Aorta (tissue), 5 donors: Measurements from ENCODE around the gene DHX58. TPM values are rescaled to one million over a fixed set of nuclear protein-coding genes. Genes with fewer than 3 reads are reported as not detected.

Experiments
- ATAC-seq: fragments of 200-7000 bp; cut with Tn5 transposase; one replicate; pipeline ENCODE4 v1.9.1; 2022; ENCODE audit warnings: moderate library complexity; ENCODE audit not compliant: low FRiP score
- DNase-seq, 2 donors: peaks; one replicate each; pipeline ENCODE4 v3.0.0-alpha.2; 2020
- H3K27ac ChIP-seq, 2 donors: one replicate each; pipeline ENCODE4 v1.5.1; 2013; ENCODE audit warnings: low read length in 2 of 2, mild to moderate bottlenecking in 2 of 2, moderate library complexity in 2 of 2, control low read depth in 1 of 2, inconsistent platforms in 1 of 2, low read depth in 1 of 2
- H3K27me3 ChIP-seq, 2 donors: one replicate each; pipeline ENCODE4 v1.6.1; 2013; ENCODE audit warnings: control low read depth in 1 of 2, low read length in 1 of 2, mild to moderate bottlenecking in 1 of 2, moderate library complexity in 1 of 2; ENCODE audit not compliant: insufficient read depth in 2 of 2, control insufficient read depth in 1 of 2
- H3K36me3 ChIP-seq, 2 donors: one replicate each; pipeline ENCODE4 v1.6.1; 2013; ENCODE audit warnings: control low read depth in 1 of 2, low read length in 1 of 2, mild to moderate bottlenecking in 1 of 2; ENCODE audit not compliant: insufficient read depth in 2 of 2, control insufficient read depth in 1 of 2
- H3K4me1 ChIP-seq, 2 donors: one replicate each; pipeline ENCODE4 v1.6.1; 2013; ENCODE audit warnings: low read length in 2 of 2, control low read depth in 1 of 2, mild to moderate bottlenecking in 1 of 2, moderate library complexity in 1 of 2; ENCODE audit not compliant: insufficient read depth in 2 of 2, control insufficient read depth in 1 of 2
- H3K4me3 ChIP-seq, 2 donors: one replicate each; pipeline ENCODE4 v1.5.1; 2013; ENCODE audit warnings: low read length in 2 of 2, control low read depth in 1 of 2, mild to moderate bottlenecking in 1 of 2
- H3K9me3 ChIP-seq: one replicate; pipeline ENCODE4 v1.6.1; 2013; ENCODE audit warnings: mild to moderate bottlenecking, low read length; ENCODE audit not compliant: control insufficient read depth
- WGBS, 2 donors: extraction: QIAGEN DNeasy Blood & Tissue Kit; methylation state at CpG; one replicate each; pipeline ENCODE4 v1.1.7; 2013; 5-methylcytosine and 5-hydroxymethylcytosine counted together
- intact Hi-C, 2 donors: fragments of 100-400 bp; cut with DNase I; formaldehyde crosslinking; loops; one replicate each; pipeline versions ENCODE4 v1.14.2 to v1.15.0; 2022
- polyA plus RNA-seq, 2 donors: library from polyadenylated mRNA; stranded (reverse); fragments of 200-250 nt; gene quantifications; one replicate each; pipeline ENCODE4 v1.2.3, GENCODE V29; 2013
- total RNA-seq, 2 donors: library from RNA; stranded (reverse); fragmentation: NEBNext Ultra II Directional; extraction: Animal tissue kit (Norgen Biotek cat#: 25700); gene quantifications; one replicate each; pipeline ENCODE4 v1.2.1, GENCODE V29; 2021
- donor health status: healthy with polysubstance abuse.
- donor health status: Bipolar disorder and iron deficiency.
- donor health status: DM: no; HTN: no; CAD: no.
- donor health status: DM: no; HTN: no; CAD: no.
- donor health status: DM: yes; HTN: yes; CAD: no.

DHX58 gene
- total and polyA plus RNA-seq, 4 donors: 3.6 to 45.5 (median 18.0) TPM

DNA sequence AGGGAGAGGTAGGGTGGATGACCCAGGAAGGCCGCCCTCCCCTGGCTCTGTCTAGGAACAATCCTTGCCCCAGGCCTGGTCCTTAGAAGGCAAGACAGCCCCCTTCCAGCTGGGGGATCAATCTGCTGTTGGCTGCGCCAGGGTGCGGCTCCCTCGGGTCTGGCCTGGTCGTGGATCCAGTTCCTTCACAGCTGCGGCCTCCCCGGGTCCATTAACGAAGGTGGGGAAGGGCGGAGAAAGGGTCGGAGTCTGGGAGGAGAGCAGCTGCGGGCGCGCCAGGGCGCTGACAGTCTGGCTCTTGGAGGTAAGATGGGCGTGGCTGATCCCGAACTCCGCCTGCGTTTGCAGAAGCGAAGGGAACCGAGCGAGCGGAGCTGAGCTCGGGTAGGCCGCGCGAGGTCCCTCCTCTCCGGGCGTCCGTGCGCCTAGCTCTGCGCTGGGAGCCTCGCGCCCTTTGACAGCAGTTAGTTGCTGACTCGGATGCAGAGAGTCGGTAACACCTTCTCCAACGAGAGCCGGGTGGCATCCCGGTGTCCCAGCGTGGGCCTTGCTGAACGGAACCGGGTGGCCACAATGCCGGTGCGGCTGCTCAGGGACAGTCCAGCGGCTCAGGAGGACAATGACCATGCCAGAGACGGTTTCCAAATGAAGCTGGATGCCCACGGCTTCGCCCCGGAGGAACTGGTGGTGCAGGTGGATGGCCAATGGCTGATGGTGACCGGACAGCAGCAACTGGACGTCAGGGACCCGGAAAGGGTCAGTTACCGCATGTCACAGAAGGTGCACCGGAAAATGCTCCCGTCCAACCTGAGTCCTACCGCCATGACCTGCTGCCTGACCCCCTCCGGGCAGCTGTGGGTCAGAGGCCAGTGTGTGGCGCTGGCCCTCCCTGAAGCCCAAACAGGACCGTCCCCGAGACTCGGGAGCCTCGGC, 10.1 kb upstream of the DHX58 start, which contains the start of gene HSPB9:
Gene HSPB9 (plus strand): TSS at position 434 of the 933 bp plus-strand sequence. CDS start 47 bp downstream, at position 481.
- ATAC-seq (peak; percentile 48), DNase-seq (peak in 1 of 2 donors; percentile 84)
- H3K27ac ChIP-seq: no peak within 1 kb of the TSS
- H3K36me3 ChIP-seq: peaks cover 0 to 5% of the 10 kb centered on the region in 2 donors
- WGBS, 2 donors: 53 to 55% methylated on average over 61 of the region's 61 CpGs
- H3K4me1 ChIP-seq: no peaks in the 10 kb centered on the region
- H3K9me3 ChIP-seq: no peaks in the 10 kb centered on the region
- no peak within 1 kb of the TSS for H3K4me3 ChIP-seq
- intact Hi-C loops: no loop called here
- no peaks in the 10 kb centered on the region for H3K27me3 ChIP-seq

- Histone ChIP-seq H3K27me3 (no peaks in the 10 kb centered on the region), H3K9me3 (no peaks in the 10 kb centered on the region), H3K4me1 (no peaks in the 10 kb centered on the region), H3K27ac (no peak within 1 kb of the TSS), H3K4me3 (peak within 1 kb of the TSS; percentile 86 to 93), H3K36me3 (peaks cover 0 to 5% of the 10 kb centered on the region in 2 donors)
- ATAC-seq: peak; percentile 87
- WGBS, 2 donors: 6 to 7% methylated on average over 41 to 57 of the region's 57 CpGs
- intact Hi-C loops: no loop called here
- peak; percentile 89 to 93 for DNase-seq
Observed at GRCh38 chr17:42120770-42121769, 8.6 kb upstream of the DHX58 start, which contains the start of gene KAT2A. Gene KAT2A, minus strand, starts transcription at chr17:42121367. Its CDS starts 63 bp downstream, at chr17:42121304.

DNA sequence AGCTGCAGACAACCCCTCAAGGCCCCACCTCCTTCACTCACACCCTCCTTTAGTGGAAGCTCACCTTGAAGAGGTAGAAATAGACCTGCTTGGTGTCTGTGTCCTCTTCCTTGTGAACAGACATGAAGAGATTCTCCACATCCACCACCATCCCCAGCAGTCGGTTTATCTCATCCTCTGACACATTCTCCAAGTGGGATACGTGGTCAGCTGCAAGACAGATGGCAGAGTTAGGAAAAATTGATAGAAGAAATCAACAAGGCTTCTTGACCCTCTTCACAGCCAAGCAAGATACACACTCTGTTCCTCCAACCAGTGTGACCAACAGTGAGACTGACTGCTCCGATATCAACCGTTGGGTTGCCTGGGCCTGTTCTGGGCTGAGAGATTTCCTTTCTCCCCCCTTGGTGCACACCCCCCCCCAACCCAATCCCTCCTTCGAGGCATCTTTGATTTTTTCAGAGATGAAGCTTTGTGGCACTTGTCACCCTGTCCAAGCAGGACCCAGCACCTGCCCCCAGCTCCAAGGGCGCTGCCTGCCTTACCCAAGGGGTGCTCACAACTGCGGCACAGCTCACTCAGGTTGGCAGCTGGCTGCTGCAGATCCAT, 7.8 kb upstream of the DHX58 start:
- DNase-seq: no peak
- Histone ChIP-seq H3K4me3 (no peak overlapping the region), H3K27me3 (no peaks in the 10 kb centered on the region), H3K27ac (no peak overlapping the region), H3K4me1 (no peaks in the 10 kb centered on the region), H3K36me3 (peaks cover 0 to 2% of the 10 kb centered on the region in 2 donors), H3K9me3 (no peaks in the 10 kb centered on the region)
- no peak for ATAC-seq
- intact Hi-C loops: no loop called here
- 46 to 52% methylated on average over 7 of the region's 7 CpGs for WGBS, 2 donors

DNA sequence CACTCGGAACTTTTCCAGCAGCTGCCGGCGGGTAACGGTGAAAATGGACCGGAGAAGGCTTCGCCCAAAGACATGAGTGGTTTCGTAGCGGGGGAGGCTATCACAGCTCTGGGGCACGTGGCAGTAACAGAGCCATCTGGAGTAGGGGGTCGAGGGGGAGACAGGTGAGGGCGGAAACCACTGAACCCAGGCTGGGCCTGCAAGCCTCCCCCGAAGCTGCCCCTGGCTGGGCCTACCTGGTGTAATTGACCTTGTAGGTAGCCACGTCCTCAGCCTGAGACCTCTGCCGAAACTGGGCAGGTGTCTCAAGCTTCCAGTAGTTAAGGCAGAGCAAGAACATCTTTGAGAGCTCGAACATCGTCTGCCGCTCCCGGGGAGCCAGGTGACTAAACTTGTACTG, 6.8 kb upstream of the DHX58 start:
- DNase-seq (no peak), ATAC-seq (no peak)
- H3K4me3 ChIP-seq: no peak overlapping the region
- no peak overlapping the region for H3K27ac ChIP-seq
- WGBS, 2 donors: 91 to 94% methylated on average over 18 of the region's 18 CpGs
- intact Hi-C loops: loop anchor here (5.0 kb wide), 2 partner anchors 52 to 92 kb away; no protein-coding TSS in a partner anchor
- no peaks in the 10 kb centered on the region for H3K4me1 ChIP-seq
- no peaks in the 10 kb centered on the region for H3K36me3 ChIP-seq
- H3K27me3 ChIP-seq: no peaks in the 10 kb centered on the region
- H3K9me3 ChIP-seq: no peaks in the 10 kb centered on the region

- 78% methylated on average over 2 of the region's 2 CpGs for WGBS, 2 donors
- H3K36me3 ChIP-seq: no peaks in the 10 kb centered on the region
- H3K4me1 ChIP-seq: no peaks in the 10 kb centered on the region
- H3K27ac ChIP-seq: no peak overlapping the region
- H3K27me3 ChIP-seq: no peaks in the 10 kb centered on the region
- intact Hi-C loops: loop anchor here (5.0 kb wide), 2 partner anchors 51 to 91 kb away; no protein-coding TSS in a partner anchor
- ATAC-seq: no peak
- no peak for DNase-seq
- no peak overlapping the region for H3K4me3 ChIP-seq
- no peaks in the 10 kb centered on the region for H3K9me3 ChIP-seq
Observed at GRCh38 chr17:42118545-42118944, 6.0 kb upstream of the DHX58 start.

DNA sequence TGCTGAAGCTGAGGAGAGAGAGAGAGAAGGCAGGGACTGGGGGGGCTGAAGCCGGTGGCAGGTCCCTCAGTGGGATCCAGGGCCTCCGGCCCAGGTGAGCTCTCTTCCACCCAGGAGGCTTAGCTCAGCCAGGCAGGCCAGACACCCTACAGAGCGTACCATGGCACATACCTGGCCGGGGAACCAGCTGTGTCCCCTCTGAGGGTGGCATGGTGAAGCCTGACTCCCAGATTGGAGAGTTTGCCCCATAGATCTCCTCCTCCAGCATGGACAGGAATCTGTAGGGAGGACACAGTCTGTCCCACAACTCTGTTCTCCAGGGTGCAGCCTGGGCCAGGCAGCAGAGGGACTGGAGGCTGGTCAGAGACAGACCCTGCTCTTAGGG, 5.6 kb upstream of the DHX58 start:
- no peaks in the 10 kb centered on the region for H3K4me1 ChIP-seq
- H3K36me3 ChIP-seq: no peaks in the 10 kb centered on the region
- ATAC-seq: no peak
- DNase-seq: no peak
- WGBS, 2 donors: 88 to 90% methylated on average over 4 of the region's 4 CpGs
- no peaks in the 10 kb centered on the region for H3K27me3 ChIP-seq
- H3K9me3 ChIP-seq: no peaks in the 10 kb centered on the region
- intact Hi-C loops: loop anchor here (5.0 kb wide), 2 partner anchors 51 to 91 kb away; no protein-coding TSS in a partner anchor
- no peak overlapping the region for H3K4me3 ChIP-seq
- no peak overlapping the region for H3K27ac ChIP-seq

GRCh38 chr17:42117397-42118125, 5.0 kb upstream of the DHX58 start:
- Histone ChIP-seq H3K27me3 (no peaks in the 10 kb centered on the region), H3K4me1 (no peaks in the 10 kb centered on the region), H3K36me3 (no peaks in the 10 kb centered on the region), H3K27ac (no peak overlapping the region), H3K9me3 (no peaks in the 10 kb centered on the region), H3K4me3 (no peak overlapping the region)
- WGBS, 2 donors: 86 to 87% methylated on average over 26 to 30 of the region's 30 CpGs
- ATAC-seq: no peak
- DNase-seq: no peak
- intact Hi-C loops: loop anchor here (2.0 to 5.0 kb wide), 4 partner anchors 50 to 155 kb away; no protein-coding TSS in a partner anchor
